ENCODE results near the gene L3MBTL2.

Gene L3MBTL2

GRCh38 chr22:41206719-41207118 lies 1.6 kb downstream of the L3MBTL2 start:
- no peak for DNase-seq (ENCODE audit: low read depth in 2 of 2)

GRCh38 chr22:41215409-41215808 lies 10.3 kb downstream of the L3MBTL2 start:
- no peak for DNase-seq (ENCODE audit: low read depth in 2 of 2)

GRCh38 chr22:41215926-41216325 lies 10.8 kb downstream of the L3MBTL2 start:
- DNase-seq (ENCODE audit: low read depth in 2 of 2) = no peak

- no peak for DNase-seq (ENCODE audit: low read depth in 2 of 2)
Observed at GRCh38 chr22:41216984-41217383, 11.9 kb downstream of the L3MBTL2 start.

GRCh38 chr22:41217553-41218157 lies 12.5 kb downstream of the L3MBTL2 start:
- DNase-seq (ENCODE audit: low read depth in 2 of 2) = peak in 1 of 2 donors; percentile 28

- no peak for DNase-seq (ENCODE audit: low read depth in 2 of 2)
Observed at GRCh38 chr22:41222846-41223507, 17.9 kb downstream of the L3MBTL2 start.

- DNase-seq (ENCODE audit: low read depth in 2 of 2) = no peak
Observed at GRCh38 chr22:41223535-41223934, 18.4 kb downstream of the L3MBTL2 start.

GRCh38 chr22:41226723-41227655 lies 21.9 kb downstream of the L3MBTL2 start:
- no peak for DNase-seq (ENCODE audit: low read depth in 2 of 2)

- no peak for DNase-seq (ENCODE audit: low read depth in 2 of 2)
Observed at GRCh38 chr22:41229215-41229614, 24.1 kb downstream of the L3MBTL2 start.

GRCh38 chr22:41229730-41230400 lies 24.8 kb downstream of the L3MBTL2 start:
- no peak for DNase-seq (ENCODE audit: low read depth in 2 of 2)

GRCh38 chr22:41230401-41230785 lies 25.3 kb downstream of the L3MBTL2 start:
- DNase-seq (ENCODE audit: low read depth in 2 of 2) = no peak

- DNase-seq (ENCODE audit: low read depth in 2 of 2) = no peak
Observed at GRCh38 chr22:41231369-41231768, 26.3 kb downstream of the L3MBTL2 start.

- no peak for DNase-seq (ENCODE audit: low read depth in 2 of 2)
Observed at GRCh38 chr22:41234815-41235695, 29.9 kb downstream of the L3MBTL2 start.

GRCh38 chr22:41237036-41237706 lies 32.1 kb downstream of the L3MBTL2 start:
- DNase-seq (ENCODE audit: low read depth in 2 of 2) = no peak

- peak; percentile 69 to 75 for DNase-seq (ENCODE audit: low read depth in 2 of 2)
Observed at GRCh38 chr22:41237707-41238569, 32.8 kb downstream of the L3MBTL2 start.

GRCh38 chr22:41238570-41239442 lies 33.7 kb downstream of the L3MBTL2 start:
- DNase-seq (ENCODE audit: low read depth in 2 of 2) = no peak

- no peak for DNase-seq (ENCODE audit: low read depth in 2 of 2)
Observed at GRCh38 chr22:41239443-41240128, 34.5 kb downstream of the L3MBTL2 start.

Measured in stimulated activated CD4-positive, alpha-beta T cell treated with anti-CD3 and anti-CD28 coated beads, Interleukin-4, amount 100 ng/mL, for 48 hours (primary cell).